PFSK-1 (cell line): Measurements from ENCODE around the gene LPAR6.

Source experiments
- FOXP2 ChIP-seq: optimal IDR thresholded peaks from 2 replicates; pipeline ENCODE3; 2011; ENCODE audit warnings: borderline replicate concordance, control low read depth, inconsistent platforms; ENCODE audit not compliant: insufficient read depth; ENCODE audit errors: extremely low read length, extremely low read depth
- POLR2AphosphoS5 ChIP-seq: IDR thresholded peaks from 2 replicates; pipeline ENCODE4 v1.6.1; 2012; ENCODE audit warnings: low read depth, mild to moderate bottlenecking, control low read depth, low read length, moderate library complexity
- SIN3A ChIP-seq: IDR thresholded peaks from 2 replicates; pipeline ENCODE4 v1.6.1; 2012; ENCODE audit warnings: mild to moderate bottlenecking, low read length, moderate library complexity, borderline replicate concordance; ENCODE audit not compliant: insufficient read depth
- TAF1 ChIP-seq: IDR thresholded peaks from 2 replicates; pipeline ENCODE4 v1.6.1; 2012; ENCODE audit warnings: low read length, control low read depth, borderline replicate concordance; ENCODE audit not compliant: insufficient read depth
- TF ChIP-seq, protein P1 (sequence below), 2 experiments: IDR thresholded peaks; 2 replicates each; pipeline versions ENCODE4 v1.6.1 to v1.8.0; 2011 to 2012; ENCODE audit warnings: low read depth in 2 of 2, low read length in 2 of 2, control low read depth in 1 of 2, inconsistent platforms in 1 of 2, mild to moderate bottlenecking in 1 of 2, moderate library complexity in 1 of 2; ENCODE audit not compliant: insufficient read depth in 1 of 2

LPAR6 gene

DNA sequence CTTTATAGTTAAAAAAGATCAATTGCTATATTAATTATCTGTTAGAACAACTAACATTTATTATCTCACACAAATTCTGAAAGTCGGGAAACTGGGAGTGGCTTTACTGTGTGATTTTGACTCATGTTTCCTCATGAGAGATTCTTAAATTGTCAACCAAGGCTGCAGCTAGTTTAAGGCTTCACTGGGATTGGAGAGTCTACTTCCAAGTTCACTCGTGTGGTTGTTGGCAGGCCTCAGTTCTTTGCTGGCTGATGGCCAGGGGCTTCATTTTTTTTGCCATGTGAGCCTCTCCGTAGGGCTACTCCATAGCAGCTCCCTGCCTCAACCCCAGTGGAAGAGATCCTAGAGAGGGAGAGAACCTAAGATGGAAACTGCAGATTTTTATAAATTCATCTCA is 24.5 kb upstream of the LPAR6 start:
- no peak for TF ChIP-seq SIN3A
- TF ChIP-seq FOXP2, result no peak
- TF ChIP-seq, protein P1, sequence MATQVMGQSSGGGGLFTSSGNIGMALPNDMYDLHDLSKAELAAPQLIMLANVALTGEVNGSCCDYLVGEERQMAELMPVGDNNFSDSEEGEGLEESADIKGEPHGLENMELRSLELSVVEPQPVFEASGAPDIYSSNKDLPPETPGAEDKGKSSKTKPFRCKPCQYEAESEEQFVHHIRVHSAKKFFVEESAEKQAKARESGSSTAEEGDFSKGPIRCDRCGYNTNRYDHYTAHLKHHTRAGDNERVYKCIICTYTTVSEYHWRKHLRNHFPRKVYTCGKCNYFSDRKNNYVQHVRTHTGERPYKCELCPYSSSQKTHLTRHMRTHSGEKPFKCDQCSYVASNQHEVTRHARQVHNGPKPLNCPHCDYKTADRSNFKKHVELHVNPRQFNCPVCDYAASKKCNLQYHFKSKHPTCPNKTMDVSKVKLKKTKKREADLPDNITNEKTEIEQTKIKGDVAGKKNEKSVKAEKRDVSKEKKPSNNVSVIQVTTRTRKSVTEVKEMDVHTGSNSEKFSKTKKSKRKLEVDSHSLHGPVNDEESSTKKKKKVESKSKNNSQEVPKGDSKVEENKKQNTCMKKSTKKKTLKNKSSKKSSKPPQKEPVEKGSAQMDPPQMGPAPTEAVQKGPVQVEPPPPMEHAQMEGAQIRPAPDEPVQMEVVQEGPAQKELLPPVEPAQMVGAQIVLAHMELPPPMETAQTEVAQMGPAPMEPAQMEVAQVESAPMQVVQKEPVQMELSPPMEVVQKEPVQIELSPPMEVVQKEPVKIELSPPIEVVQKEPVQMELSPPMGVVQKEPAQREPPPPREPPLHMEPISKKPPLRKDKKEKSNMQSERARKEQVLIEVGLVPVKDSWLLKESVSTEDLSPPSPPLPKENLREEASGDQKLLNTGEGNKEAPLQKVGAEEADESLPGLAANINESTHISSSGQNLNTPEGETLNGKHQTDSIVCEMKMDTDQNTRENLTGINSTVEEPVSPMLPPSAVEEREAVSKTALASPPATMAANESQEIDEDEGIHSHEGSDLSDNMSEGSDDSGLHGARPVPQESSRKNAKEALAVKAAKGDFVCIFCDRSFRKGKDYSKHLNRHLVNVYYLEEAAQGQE (IDR thresholded peaks at IDR 0.05; ENCODE audit: insufficient read depth in 1 of 2, low read depth in 2 of 2, low read length in 2 of 2), result no peak
- TF ChIP-seq TAF1, result no peak
- no peak for TF ChIP-seq POLR2AphosphoS5

DNA sequence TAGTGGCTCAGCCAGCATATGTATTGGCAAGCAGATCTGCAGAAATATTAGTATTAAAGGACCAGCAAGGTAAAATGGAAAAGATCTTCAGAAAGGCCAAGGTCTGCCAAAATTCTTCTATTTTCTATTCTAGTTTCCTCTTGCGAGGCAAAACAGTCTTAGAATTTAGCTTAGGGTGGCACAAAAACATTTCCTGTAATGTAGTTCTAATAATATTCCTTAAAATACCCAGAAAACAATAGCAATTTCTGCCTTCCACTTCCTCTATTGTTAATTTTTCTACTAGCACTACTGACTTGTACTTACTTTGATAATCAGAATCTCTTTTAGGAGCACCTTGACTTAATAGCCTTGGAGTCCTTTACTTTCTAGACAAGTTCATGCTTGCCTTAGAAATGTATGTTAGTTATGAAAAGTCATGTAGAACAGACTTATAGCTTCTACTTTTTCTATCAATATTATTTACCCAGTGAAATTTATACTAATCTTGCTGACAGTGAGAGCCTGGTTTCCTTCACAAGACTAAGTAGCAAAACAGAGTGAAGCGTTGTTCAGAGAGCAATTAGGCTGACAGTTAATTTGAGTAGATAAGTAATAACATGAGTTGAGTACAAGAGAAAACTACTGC is 23.9 kb upstream of the LPAR6 start:
- TF ChIP-seq SIN3A (no peak), POLR2AphosphoS5 (no peak), FOXP2 (no peak), TAF1 (no peak)
- TF ChIP-seq, protein P1 (IDR thresholded peaks at IDR 0.05; ENCODE audit: insufficient read depth in 1 of 2, low read depth in 2 of 2, low read length in 2 of 2), result no peak

DNA sequence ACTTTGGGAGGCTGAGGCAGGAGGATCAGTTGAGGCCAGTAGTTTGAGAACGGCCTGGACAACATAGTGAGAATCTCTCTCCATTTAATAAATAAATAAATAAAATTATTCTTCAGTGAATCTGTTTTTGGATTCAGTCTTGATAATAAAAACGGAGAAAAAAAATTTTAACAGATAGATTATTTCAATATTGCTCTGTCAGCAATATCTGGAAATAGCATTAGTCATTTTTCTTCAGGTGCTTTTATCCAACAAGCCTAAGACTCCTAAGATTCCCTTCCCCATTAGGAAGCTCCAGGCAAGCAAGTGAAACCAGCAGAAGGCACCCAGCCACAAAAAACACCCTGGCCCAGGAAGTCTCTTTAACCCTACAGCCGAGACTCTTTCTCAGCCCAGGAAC is 21.3 kb upstream of the LPAR6 start:
- TF ChIP-seq, protein P1 (IDR thresholded peaks at IDR 0.05; ENCODE audit: insufficient read depth in 1 of 2, low read depth in 2 of 2, low read length in 2 of 2), result no peak
- TF ChIP-seq POLR2AphosphoS5, result no peak
- no peak for TF ChIP-seq SIN3A
- TF ChIP-seq TAF1, result no peak
- no peak for TF ChIP-seq FOXP2

DNA sequence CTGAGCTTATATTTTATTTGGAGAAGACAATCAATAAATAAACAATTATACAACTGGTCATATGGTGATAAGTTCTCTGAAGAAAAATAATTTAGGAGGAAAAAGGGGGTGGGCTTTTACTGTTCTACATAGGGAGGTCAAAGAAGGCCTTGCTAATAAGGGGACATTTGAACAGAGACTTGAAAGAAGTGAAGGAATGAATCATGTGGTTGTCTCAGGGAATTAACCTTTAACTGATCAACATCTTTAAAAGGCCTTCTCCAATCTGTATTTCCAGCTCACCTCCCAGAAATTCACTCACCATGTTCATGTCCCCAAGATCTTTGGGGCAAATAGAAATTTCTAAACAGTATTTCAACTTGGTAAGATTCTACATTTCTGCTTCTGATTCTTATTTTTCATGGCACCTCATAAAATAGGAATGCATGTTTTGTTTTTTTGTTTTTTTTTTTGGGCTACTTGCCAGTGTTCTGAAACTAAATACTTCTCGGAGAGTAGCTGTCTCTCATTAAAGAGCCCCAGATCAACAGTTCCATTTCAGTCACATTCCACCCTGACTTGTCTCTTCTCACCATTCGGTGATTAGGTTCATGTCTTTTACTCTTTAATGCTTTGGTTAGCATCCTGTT is 19.2 kb upstream of the LPAR6 start:
- TF ChIP-seq SIN3A (no peak), FOXP2 (no peak), POLR2AphosphoS5 (no peak), TAF1 (no peak)
- TF ChIP-seq, protein P1 (IDR thresholded peaks at IDR 0.05; ENCODE audit: insufficient read depth in 1 of 2, low read depth in 2 of 2, low read length in 2 of 2), result no peak
